Panc1 (cell line): ENCODE results near the gene GFOD2.

Source experiments
- CTCF ChIP-seq: fragments of 450-650 bp; IDR thresholded peaks from 2 replicates; pipeline ENCODE4 v1.5.1; 2017; ENCODE audit warnings: mild to moderate bottlenecking
- REST ChIP-seq, 2 experiments: IDR thresholded peaks; 2 replicates each; pipeline ENCODE4 v1.6.1; 2011 to 2012; ENCODE audit warnings: low read depth in 2 of 2, control low read depth in 1 of 2, low read length in 1 of 2, mild to moderate bottlenecking in 1 of 2, moderate library complexity in 1 of 2; ENCODE audit not compliant: insufficient read depth in 1 of 2

DNA sequence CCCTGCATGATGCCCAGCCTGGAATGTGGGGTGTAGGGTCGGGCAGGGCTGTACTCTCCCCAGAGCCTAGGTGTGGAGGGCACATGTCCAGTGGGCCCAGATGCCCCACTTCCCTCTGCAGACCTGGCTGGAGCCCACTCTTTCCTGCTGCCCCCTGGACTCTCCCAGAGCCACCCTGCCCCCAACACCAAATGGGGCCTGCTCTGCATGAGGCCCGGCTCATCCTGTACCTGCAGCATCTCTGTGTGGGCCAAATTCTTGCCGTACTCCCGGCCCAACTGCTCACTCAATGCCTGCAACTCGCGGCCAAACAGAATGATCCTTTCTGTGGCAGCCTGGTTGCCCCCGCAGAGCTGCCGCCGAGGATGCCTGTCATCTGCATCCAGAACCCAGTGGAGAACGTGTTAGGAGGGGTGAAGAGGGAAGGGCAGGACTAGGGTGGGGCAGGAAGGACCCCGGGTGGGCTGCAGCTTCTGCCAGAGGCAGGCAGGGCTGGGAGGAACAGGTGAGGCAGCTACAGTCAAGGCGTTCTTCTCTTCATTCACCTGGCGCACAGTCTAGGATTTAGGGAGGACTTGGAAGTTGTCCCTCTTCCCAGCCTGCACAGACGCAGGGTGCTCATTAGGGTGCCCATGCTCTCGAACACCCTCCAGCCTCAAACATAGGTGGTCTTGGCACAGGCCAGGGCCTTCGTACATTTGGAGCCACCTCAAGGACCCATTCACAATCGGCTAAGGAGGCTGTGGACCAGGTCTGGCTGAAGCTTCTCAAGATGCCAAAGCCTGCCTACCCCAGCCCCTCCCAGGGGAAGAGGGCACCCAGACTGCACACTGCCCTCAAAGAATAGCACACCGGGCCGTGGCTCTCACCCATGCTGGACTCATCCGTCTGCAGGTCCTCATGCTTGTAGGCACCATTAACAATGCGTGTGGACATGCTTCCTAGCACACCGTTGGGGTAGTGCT lies 8.7 kb upstream of the GFOD2 start:
- no peak for TF ChIP-seq REST (IDR thresholded peaks at IDR 0.05; ENCODE audit: insufficient read depth in 1 of 2, low read depth in 2 of 2, low read length in 1 of 2)
- no peak for TF ChIP-seq CTCF
